Right lung (tissue), 5 donors: ENCODE results near the gene NISCH. TPM values are rescaled to one million over a fixed set of nuclear protein-coding genes. Genes with fewer than 3 reads are reported as not detected.

Experiments used
- DNase-seq, 2 donors: peaks; one replicate each; pipeline ENCODE4 v3.0.0-alpha.2; 2013
- polyA plus RNA-seq, 5 donors: library from polyadenylated mRNA; unstranded; fragments of 120-200 nt; gene quantifications; one replicate each; pipeline versions ENCODE4 v1.2.1 to v1.2.3, GENCODE V29; 2013; ENCODE audit warnings: inconsistent platforms in 1 of 5, low replicate concordance in 1 of 5; ENCODE audit not compliant: insufficient read length in 5 of 5, insufficient read depth in 1 of 5

NISCH gene
- polyA plus RNA-seq, 5 donors = 116 to 175 (median 146) TPM

DNA sequence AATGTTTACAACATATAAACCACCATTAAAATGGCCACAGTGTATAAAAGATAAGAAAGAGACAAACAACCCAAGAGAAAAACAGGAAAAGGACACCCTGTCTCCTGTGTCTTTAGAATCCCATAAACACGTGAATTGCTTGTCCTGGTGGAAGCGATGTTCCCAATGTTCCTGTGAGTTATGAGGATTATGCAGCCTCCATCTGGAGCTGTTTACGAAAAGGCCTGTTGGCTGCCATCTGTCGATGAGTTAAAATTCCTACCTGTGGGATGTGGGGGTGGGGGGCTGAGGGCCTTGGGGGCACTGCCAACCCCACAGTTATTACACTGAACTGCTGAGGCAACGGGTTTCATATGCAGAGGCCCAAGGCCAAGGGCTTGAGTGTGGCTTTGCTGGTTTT lies 13.6 kb downstream of the NISCH start:
- no peak for DNase-seq

DNA sequence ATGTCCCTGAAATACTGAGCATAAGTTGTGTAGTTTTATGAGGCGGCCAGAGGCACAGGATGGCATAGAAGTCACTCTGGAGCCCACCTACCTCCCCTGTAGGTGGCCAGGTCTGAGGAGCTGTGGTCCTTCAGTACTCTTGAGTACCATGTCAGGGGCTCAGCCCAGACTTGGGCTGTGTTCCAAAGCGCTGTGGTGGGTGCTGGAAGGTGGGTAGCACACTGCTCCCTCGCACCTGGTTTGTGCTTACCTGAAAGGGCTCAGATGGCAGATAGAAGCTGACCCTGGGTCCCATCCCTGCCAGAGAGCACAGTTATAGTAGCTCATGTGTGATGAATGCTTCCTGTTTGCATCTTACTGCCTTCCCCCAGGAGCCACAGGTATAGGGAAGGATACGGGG lies 15.5 kb downstream of the NISCH start:
- no peak for DNase-seq

DNA sequence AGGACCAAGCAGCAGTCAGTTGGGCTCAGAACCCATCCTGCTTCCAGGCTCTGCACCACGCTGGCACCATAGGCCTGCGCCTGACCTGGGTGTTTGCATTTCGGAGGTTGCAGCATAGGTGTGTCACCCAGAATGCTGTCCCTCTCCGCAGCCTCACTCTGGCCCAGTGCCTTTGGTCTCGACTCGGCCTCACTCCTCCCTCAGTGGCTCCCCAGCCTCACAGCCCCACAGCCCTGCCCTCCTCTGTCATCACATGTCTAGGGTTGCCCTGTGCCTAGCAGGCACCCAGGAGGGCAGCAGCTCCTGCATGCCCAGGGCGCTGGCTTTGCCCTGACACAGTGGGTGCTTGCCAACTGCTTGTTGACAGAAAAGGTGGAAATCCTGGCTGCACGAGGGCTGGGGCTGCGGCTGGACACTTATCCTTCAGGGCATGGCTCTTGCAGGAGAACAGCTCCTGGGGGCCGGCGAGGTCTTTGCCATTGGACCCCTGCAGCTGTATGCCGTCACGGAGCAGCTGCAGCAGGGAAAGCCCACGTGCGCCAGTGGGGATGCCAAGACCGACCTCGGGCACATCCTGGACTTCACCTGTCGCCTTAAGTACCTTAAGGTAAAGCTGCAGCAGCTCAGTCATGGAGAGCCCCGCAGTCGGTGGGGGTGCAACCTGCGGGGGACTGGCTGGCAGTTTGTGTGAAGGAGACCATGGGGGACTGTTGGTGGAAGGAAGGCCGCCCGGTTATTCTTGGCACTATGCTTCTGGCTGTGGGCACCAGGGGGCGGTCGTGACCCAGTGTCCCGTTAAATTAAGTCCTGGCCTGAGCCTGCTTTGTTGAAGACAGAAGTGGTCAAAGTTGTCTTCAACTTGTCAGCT lies 16.2 kb downstream of the NISCH start:
- DNase-seq = no peak

GRCh38 chr3:52472239-52473000 lies 17.0 kb downstream of the NISCH start:
- no peak for DNase-seq

DNA sequence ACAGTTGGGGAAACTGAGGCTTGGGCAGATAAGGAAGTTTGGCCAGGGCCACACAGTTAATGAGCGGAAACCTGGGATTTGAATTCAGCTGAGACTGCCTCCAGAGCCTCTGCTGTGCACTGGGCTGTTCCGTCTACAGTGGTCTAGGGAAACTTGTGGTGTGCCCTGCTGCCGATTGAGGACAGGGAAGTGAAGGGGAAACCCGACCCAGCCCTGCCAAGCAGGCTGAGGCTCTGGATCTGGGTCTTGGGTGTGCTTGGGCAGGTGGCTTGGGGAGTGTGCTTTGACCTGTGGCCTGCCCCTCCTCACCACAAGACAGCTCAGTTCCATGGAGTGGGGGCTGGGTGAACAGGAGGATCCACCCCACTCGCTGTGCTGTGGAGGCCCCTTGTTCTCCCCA lies 17.6 kb downstream of the NISCH start:
- DNase-seq = no peak

- DNase-seq = no peak
Measured at GRCh38 chr3:52477076-52477795, 21.8 kb downstream of the NISCH start.

GRCh38 chr3:52477796-52478095 lies 22.3 kb downstream of the NISCH start:
- no peak for DNase-seq

DNA sequence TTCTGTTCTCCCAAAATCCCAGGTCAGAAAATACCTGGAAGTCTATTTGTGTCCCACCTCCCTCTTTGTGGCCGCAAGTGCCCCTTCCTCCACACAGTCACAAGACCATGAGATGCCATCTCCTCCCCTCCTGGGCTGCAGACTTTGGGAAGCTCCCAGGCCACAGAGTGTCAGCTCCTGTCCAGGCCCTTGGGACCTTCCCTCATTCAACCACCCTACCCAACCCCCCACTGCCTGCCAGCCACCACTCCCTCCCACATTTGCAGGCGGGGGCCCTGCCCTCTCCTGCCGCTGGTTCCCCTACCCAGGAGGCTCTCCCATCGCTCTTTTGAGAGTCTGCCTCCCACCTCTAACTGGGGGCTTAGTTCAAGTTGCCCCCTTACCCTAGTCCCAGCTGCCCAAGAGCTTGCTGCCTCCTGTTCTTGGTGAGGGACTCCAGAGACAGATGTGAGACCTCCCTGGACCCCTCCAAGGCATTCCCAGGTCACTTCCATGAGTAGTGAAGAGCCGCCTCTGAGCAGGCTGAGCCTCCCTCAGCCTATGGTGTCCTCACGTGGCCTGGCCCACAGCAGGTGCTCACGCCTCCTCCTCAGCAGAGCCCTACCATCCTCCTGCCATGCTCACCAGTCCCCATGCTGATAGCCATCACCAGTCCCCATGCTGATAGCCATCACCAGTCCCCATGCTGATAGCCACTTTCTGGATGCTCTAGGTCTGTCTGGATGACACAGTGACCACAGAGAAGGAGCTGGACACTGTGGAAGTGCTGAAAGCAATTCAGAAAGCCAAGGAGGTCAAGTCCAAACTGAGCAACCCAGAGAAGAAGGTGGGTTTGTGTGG lies 23.9 kb downstream of the NISCH start:
- no peak for DNase-seq

GRCh38 chr3:52479877-52480575 lies 24.6 kb downstream of the NISCH start:
- DNase-seq = no peak

GRCh38 chr3:52480768-52481715 lies 25.6 kb downstream of the NISCH start:
- DNase-seq = no peak

- no peak for DNase-seq
Measured at GRCh38 chr3:52481819-52482521, 26.6 kb downstream of the NISCH start.

- no peak for DNase-seq
Measured at GRCh38 chr3:52483081-52483480, 27.7 kb downstream of the NISCH start.

- peak; percentile 27 to 36 for DNase-seq
Measured at GRCh38 chr3:52483577-52484381, 28.4 kb downstream of the NISCH start.

DNA sequence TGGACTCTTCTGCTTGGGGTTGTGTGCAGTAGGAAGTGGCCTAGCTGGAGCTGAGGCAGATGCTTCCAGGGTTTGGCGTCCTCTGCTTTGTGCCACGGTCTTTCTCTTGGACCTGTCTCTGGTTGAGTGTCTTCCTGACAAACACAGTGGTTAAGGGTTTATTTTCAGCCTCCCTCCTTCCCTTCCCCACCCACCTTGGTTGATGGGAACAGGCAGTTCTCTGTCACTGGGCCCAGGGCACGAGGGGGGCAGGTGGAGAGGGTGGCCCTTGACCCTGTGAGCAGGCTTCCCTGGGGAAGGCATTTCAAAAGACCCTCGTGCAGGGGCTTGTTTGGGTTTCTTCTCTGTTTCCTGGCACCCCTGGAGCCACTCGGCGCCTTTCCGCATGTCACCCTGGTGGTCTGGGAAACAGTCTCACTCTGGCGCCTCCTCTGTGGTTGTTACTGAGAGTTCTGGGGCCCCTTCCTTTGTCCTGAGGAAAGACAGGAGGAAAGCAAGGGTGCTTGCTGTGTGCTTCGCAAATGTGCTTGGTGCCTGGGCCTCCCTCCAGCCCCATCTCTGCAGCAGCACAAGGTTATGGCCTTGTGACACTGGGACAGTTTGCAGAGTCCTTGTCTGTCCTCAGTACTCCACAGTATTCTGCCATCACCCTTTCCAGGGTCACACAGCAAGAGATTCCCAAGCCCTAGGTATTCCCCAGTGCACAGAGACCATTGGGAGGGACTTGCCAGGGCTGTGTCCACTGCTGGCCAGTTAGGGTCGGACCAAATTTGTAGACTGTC lies 29.5 kb downstream of the NISCH start:
- no peak for DNase-seq

DNA sequence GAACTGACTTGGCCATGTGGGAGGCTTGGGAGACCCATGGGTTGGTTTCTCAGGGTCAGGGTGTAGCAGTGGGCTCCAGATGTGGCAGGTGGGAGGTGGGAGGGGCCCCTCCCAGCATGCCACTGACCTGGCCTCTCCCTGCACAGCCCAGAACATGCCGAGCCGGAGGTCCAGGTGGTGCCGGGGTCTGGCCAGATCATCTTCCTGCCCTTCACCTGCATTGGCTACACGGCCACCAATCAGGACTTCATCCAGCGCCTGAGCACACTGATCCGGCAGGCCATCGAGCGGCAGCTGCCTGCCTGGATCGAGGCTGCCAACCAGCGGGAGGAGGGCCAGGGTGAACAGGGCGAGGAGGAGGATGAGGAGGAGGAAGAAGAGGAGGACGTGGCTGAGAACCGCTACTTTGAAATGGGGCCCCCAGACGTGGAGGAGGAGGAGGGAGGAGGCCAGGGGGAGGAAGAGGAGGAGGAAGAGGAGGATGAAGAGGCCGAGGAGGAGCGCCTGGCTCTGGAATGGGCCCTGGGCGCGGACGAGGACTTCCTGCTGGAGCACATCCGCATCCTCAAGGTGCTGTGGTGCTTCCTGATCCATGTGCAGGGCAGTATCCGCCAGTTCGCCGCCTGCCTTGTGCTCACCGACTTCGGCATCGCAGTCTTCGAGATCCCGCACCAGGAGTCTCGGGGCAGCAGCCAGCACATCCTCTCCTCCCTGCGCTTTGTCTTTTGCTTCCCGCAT lies 31.8 kb downstream of the NISCH start:
- DNase-seq = no peak

GRCh38 chr3:52487788-52488691 lies 32.6 kb downstream of the NISCH start:
- no peak for DNase-seq
